ENCODE data around the gene TMEM26. TPM values are rescaled to one million over a fixed set of nuclear protein-coding genes. Genes with fewer than 3 reads are reported as not detected.

TMEM26 gene
- total RNA-seq, 1 experiment from 2014 or later: not detected

Other genes with a start within 250 kb of the TMEM26 start
- gene CABCOCO1, start 209.5 kb upstream of the TMEM26 start, total RNA-seq (2014; rRNA removed; shearing (Covaris generic)): not detected in 2 replicates